T47D (cell line): ENCODE results near the gene MYRFL.
"Not testable (repeated sequence)": the region's sequence is repeated elsewhere in the genome, so short reads cannot be mapped to it uniquely, and the experiment has no call there.

Source experiments
- DNase-seq, 2 experiments: peaks; one replicate each; pipeline versions ENCODE4 v3.0.0 to v3.0.0-alpha.2; 2011 to 2012; ENCODE audit warnings: low read depth in 1 of 2, low spot score in 1 of 2
- JUND ChIP-seq: IDR thresholded peaks from 2 replicates; pipeline ENCODE4 v1.6.1; 2012; ENCODE audit warnings: low read depth
- in situ Hi-C: cut with HindIII; loops from 2 replicates; pipeline ENCODE4 v1.10.0; 2016; ENCODE audit warnings: low sequenced_read_pairs, low pct_unique_long_range_greater_than_20kb

The MYRFL gene

GRCh38 chr12:69833696-69834095, 8.7 kb downstream of the MYRFL start:
- no peak for TF ChIP-seq JUND
- DNase-seq = no peak
- in situ Hi-C loops = no loop called here

- no peak for DNase-seq
- in situ Hi-C loops = no loop called here
- TF ChIP-seq JUND = no peak
Measured at GRCh38 chr12:69834147-69834546, 9.1 kb downstream of the MYRFL start.

GRCh38 chr12:69834576-69834975, 9.5 kb downstream of the MYRFL start:
- no peak for TF ChIP-seq JUND
- in situ Hi-C loops = no loop called here
- no peak for DNase-seq

GRCh38 chr12:69835081-69835480, 10.1 kb downstream of the MYRFL start:
- no peak for TF ChIP-seq JUND
- DNase-seq = no peak
- in situ Hi-C loops = no loop called here

- in situ Hi-C loops = no loop called here
- DNase-seq = no peak
- TF ChIP-seq JUND = no peak
Measured at GRCh38 chr12:69836015-69836414, 11.0 kb downstream of the MYRFL start.

GRCh38 chr12:69837191-69837590, 12.2 kb downstream of the MYRFL start:
- in situ Hi-C loops = no loop called here
- no peak for DNase-seq
- TF ChIP-seq JUND = no peak

- TF ChIP-seq JUND = no peak
- in situ Hi-C loops = no loop called here
- peak in 1 of 2 experiments; percentile 22 for DNase-seq
Measured at GRCh38 chr12:69837657-69838415, 12.8 kb downstream of the MYRFL start.

- in situ Hi-C loops = no loop called here
- no peak for TF ChIP-seq JUND
- DNase-seq = no peak
Measured at GRCh38 chr12:69840727-69841126, 15.7 kb downstream of the MYRFL start.

- in situ Hi-C loops = no loop called here
- DNase-seq = no peak
- no peak for TF ChIP-seq JUND
Measured at GRCh38 chr12:69843608-69844007, 18.6 kb downstream of the MYRFL start.

- DNase-seq = no peak
- in situ Hi-C loops = no loop called here
- no peak for TF ChIP-seq JUND
Measured at GRCh38 chr12:69844416-69844815, 19.4 kb downstream of the MYRFL start.

GRCh38 chr12:69844836-69845235, 19.8 kb downstream of the MYRFL start:
- DNase-seq = no peak
- in situ Hi-C loops = no loop called here
- TF ChIP-seq JUND = no peak

- no peak for TF ChIP-seq JUND
- in situ Hi-C loops = no loop called here
Measured at GRCh38 chr12:69846976-69847375, 21.9 kb downstream of the MYRFL start.

GRCh38 chr12:69851976-69852375, 26.9 kb downstream of the MYRFL start:
- no peak for TF ChIP-seq JUND
- in situ Hi-C loops = no loop called here
- DNase-seq = no peak

More at GRCh38 chr12:69846976-69847375, 21.9 kb downstream of the MYRFL start:
- no peak for DNase-seq

GRCh38 chr12:69853176-69853961, 28.3 kb downstream of the MYRFL start:
- DNase-seq, in situ Hi-C loops: not testable (repeated sequence)
